ENCODE data around the gene GPR173. TPM values are rescaled to one million over a fixed set of nuclear protein-coding genes. Genes with fewer than 3 reads are reported as not detected.

GPR173 gene
- total RNA-seq (2014; rRNA removed; shearing (Covaris generic)) (5.4 and 6.2 TPM in 2 replicates), total RNA-seq (2022) (8.7 and 10.1 TPM in 2 replicates), Bru-seq, nascent RNA (percentile 63 among the genes with signal in this experiment), BruChase-seq, experiment 1, labeled RNA remaining after a 6-hour chase (percentile 87 among the genes with signal in this experiment), BruChase-seq, experiment 2, labeled RNA remaining after a 2-hour chase (percentile 76 among the genes with signal in this experiment)
- long read RNA-seq, partial matches to known transcripts = 0 of 1 reads
- long read RNA-seq, other reads (novel, unspliced or antisense) = 1 of 1 reads

- H3K9me3 ChIP-seq (ENCODE audit: low read length) = no peaks in the 10 kb centered on the region
- peak; percentile 56 for DNase-seq (ENCODE audit: low spot score)
- H3K4me3 ChIP-seq (ENCODE audit: low read depth, low read length, poor library complexity, severe bottlenecking) = peak within 1 kb of the TSS; percentile 81
- ChIA-PET CTCF (ENCODE audit: unreplicated experiment) (no interaction called here), POLR2A (interaction anchor here (0.6 kb wide), 1 partner anchor 22 kb away, joined by 3 read pairs; no protein-coding TSS in a partner anchor)
- H4K20me1 ChIP-seq (ENCODE audit: insufficient read depth, low read length) = no peaks in the 10 kb centered on the region
- no peaks in the 10 kb centered on the region for H3K9me2 ChIP-seq (ENCODE audit: insufficient read depth, low read length)
- TF ChIP-seq EZH2phosphoT487 (IDR thresholded peaks at IDR 0.05; ENCODE audit: borderline replicate concordance, low read depth, low read length) (no peak), CTCF (conservative IDR thresholded peaks at IDR 0.05; ENCODE audit: low read length) (no peak)
- BruUV-seq (replicated peaks) = no TSS peak
- peaks cover 19% of the 10 kb centered on the region for H3K4me1 ChIP-seq (ENCODE audit: insufficient read depth, low read length, poor library complexity, severe bottlenecking)
- H3K4me2 ChIP-seq (ENCODE audit: low read length) = peak within 1 kb of the TSS; percentile 83
- peak within 1 kb of the TSS; percentile 78 for H2AFZ ChIP-seq (ENCODE audit: low read length)
- peak within 1 kb of the TSS; percentile 42 for H3K27ac ChIP-seq (ENCODE audit: low read depth, low read length, poor library complexity, severe bottlenecking)
- H3K36me3 ChIP-seq (ENCODE audit: insufficient read depth, low read length) = no peaks in the 10 kb centered on the region
- intact Hi-C loops (cut with micrococcal nuclease; ENCODE audit: unreplicated experiment) = loop anchor here (5.0 kb wide), 1 partner anchor 51 kb away; no protein-coding TSS in a partner anchor
- no peaks in the 10 kb centered on the region for H3K79me2 ChIP-seq (ENCODE audit: insufficient read depth, low read depth, low read length)
Measured at GRCh38 chrX:53048169-53049126, at the start of gene GPR173. Gene GPR173, plus strand, starts transcription at chrX:53048789. Its CDS starts 27,833 bp downstream, at chrX:53076622.

- CTCF ChIA-PET (ENCODE audit: unreplicated experiment) = no interaction called here
- H3K27ac ChIP-seq (ENCODE audit: low read depth, low read length, poor library complexity, severe bottlenecking) = no peak overlapping the region
- no peaks in the 10 kb centered on the region for H3K79me2 ChIP-seq (ENCODE audit: insufficient read depth, low read depth, low read length)
- H3K4me2 ChIP-seq (ENCODE audit: low read length) = no peak overlapping the region; the same call in 1 of the 2 replicates
- no TSS peak for BruUV-seq (replicated peaks)
- no peaks in the 10 kb centered on the region for H3K9me3 ChIP-seq (ENCODE audit: low read length)
- intact Hi-C loops (cut with micrococcal nuclease; ENCODE audit: unreplicated experiment) = no loop called here
- H3K4me3 ChIP-seq (ENCODE audit: low read depth, low read length, poor library complexity, severe bottlenecking) = no peak overlapping the region
- H4K20me1 ChIP-seq (ENCODE audit: insufficient read depth, low read length) = no peaks in the 10 kb centered on the region
- peaks cover 6% of the 10 kb centered on the region for H3K4me1 ChIP-seq (ENCODE audit: insufficient read depth, low read length, poor library complexity, severe bottlenecking)
- POLR2A ChIA-PET = no interaction called here
- TF ChIP-seq EZH2phosphoT487 (IDR thresholded peaks at IDR 0.05; ENCODE audit: borderline replicate concordance, low read depth, low read length) (no peak), CTCF (conservative IDR thresholded peaks at IDR 0.05; ENCODE audit: low read length) (no peak)
- no peak overlapping the region for H2AFZ ChIP-seq (ENCODE audit: low read length)
- H3K9me2 ChIP-seq (ENCODE audit: insufficient read depth, low read length) = no peaks in the 10 kb centered on the region
- peak; percentile 16 for DNase-seq (ENCODE audit: low spot score)
- no peaks in the 10 kb centered on the region for H3K36me3 ChIP-seq (ENCODE audit: insufficient read depth, low read length)
Measured at GRCh38 chrX:53000447-53001135, 48.0 kb upstream of the GPR173 start.

All from OCI-LY7 (cell line).